Right atrium auricular region (tissue), 2 donors: ENCODE results near the gene FGF14. TPM values are rescaled to one million over a fixed set of nuclear protein-coding genes. Genes with fewer than 3 reads are reported as not detected.

Source experiments
- DNase-seq: peaks from one replicate; pipeline ENCODE4 v3.0.0-alpha.2; 2019; ENCODE audit warnings: low spot score
- H3K27ac ChIP-seq, 2 donors: fragments of 200-600 bp; sonication (generic); 1 replicate in 1 of 2; 2 replicates in 1 of 2; pipeline ENCODE4 v1.5.1; 2016 to 2019
- H3K27me3 ChIP-seq, 2 donors: fragments of 200-600 bp; sonication (generic); one replicate each; pipeline versions ENCODE4 v1.5.1 to v1.6.0; 2017 to 2019
- H3K36me3 ChIP-seq: fragments of 200-600 bp; sonication (generic); one replicate; pipeline ENCODE4 v1.5.1; 2016
- H3K4me1 ChIP-seq, 2 donors: fragments of 200-600 bp; sonication (generic); one replicate each; pipeline versions ENCODE4 v1.5.1 to v1.6.0; 2017 to 2019
- H3K4me3 ChIP-seq, 2 donors: fragments of 200-600 bp; sonication (generic); 1 replicate in 1 of 2; 2 replicates in 1 of 2; pipeline ENCODE4 v1.5.1; 2017 to 2019; ENCODE audit warnings: mild to moderate bottlenecking in 1 of 2, moderate library complexity in 1 of 2
- H3K9me3 ChIP-seq, 2 donors: fragments of 200-600 bp; sonication (generic); one replicate each; pipeline ENCODE4 v1.5.1; 2019
- CTCF ChIP-seq, 2 donors: fragments of 200-600 bp; sonication (generic); IDR thresholded peaks; one replicate each; pipeline ENCODE4 v1.5.1; 2019; ENCODE audit warnings: antibody characterized with exemption in 2 of 2
- total RNA-seq, 2 donors: library from RNA; depleted of rRNA; stranded (reverse); fragments of >200 nt; gene quantifications; one replicate each; pipeline ENCODE4 v1.1.0, GENCODE V29; 2016

Gene FGF14
- total RNA-seq, 2 donors from 2014 or later: 1.3 to 1.7 TPM

GRCh38 chr13:101967216-101967615 is 434.6 kb downstream of the FGF14 start:
- no peak for DNase-seq
- Histone ChIP-seq H3K27me3 (no peaks in the 10 kb centered on the region), H3K27ac (no peak overlapping the region), H3K4me3 (no peak overlapping the region), H3K9me3 (no peaks in the 10 kb centered on the region), H3K4me1 (no peaks in the 10 kb centered on the region), H3K36me3 (no peaks in the 10 kb centered on the region)
- no peak for TF ChIP-seq CTCF (IDR thresholded peaks at IDR 0.05)

DNA sequence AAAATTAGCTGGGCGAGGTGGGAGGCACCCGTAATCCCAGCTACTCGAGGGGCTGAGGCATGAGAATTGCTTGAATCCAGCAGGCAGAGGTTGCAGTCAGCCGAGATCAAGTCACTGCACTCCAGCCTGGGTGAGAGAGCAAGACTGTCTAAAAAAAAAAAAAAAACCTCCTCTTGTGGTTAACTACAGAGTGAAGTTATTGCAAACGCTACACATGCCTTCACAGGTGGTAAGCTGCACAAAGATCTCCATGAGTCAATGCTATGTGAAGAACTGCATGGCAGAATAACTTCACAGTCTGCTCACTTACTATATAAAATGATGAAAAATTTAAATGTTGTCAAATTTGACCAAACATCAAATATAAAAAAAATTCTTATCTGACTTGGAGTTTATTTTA is 436.8 kb downstream of the FGF14 start:
- DNase-seq: no peak
- no peaks in the 10 kb centered on the region for H3K9me3 ChIP-seq
- H3K36me3 ChIP-seq: no peaks in the 10 kb centered on the region
- no peak for TF ChIP-seq CTCF (IDR thresholded peaks at IDR 0.05)
- H3K4me3 ChIP-seq: no peak overlapping the region
- H3K27me3 ChIP-seq: no peaks in the 10 kb centered on the region
- no peak overlapping the region for H3K27ac ChIP-seq
- H3K4me1 ChIP-seq: no peaks in the 10 kb centered on the region

GRCh38 chr13:101959016-101959415 is 442.8 kb downstream of the FGF14 start:
- H3K4me3 ChIP-seq: no peak overlapping the region
- H3K27me3 ChIP-seq: no peaks in the 10 kb centered on the region
- DNase-seq: no peak
- H3K4me1 ChIP-seq: no peaks in the 10 kb centered on the region
- no peak overlapping the region for H3K27ac ChIP-seq
- TF ChIP-seq CTCF (IDR thresholded peaks at IDR 0.05): no peak
- no peaks in the 10 kb centered on the region for H3K9me3 ChIP-seq
- no peaks in the 10 kb centered on the region for H3K36me3 ChIP-seq

DNA sequence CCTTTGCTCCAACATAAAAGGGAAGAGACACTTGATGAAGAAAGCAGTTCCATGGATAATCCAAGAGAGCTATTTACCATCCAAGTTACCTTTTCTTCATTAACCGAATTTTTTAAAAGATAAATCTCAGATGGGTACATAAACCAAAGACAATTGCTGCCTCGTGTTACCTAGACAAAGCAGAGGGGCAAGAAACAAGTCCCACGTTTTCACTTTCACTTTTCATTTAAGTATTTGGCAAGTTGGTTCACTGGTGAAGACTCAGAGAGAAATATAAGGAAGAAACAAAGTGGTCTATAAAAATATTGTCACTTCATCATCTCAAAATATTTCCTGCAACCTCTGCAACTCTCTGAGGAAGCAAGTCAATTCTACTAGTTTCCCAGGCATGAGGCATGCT is 446.1 kb downstream of the FGF14 start:
- Histone ChIP-seq H3K9me3 (no peaks in the 10 kb centered on the region), H3K27ac (no peak overlapping the region), H3K27me3 (no peaks in the 10 kb centered on the region), H3K4me3 (no peak overlapping the region), H3K36me3 (no peaks in the 10 kb centered on the region), H3K4me1 (no peaks in the 10 kb centered on the region)
- DNase-seq: no peak
- no peak for TF ChIP-seq CTCF (IDR thresholded peaks at IDR 0.05)

DNA sequence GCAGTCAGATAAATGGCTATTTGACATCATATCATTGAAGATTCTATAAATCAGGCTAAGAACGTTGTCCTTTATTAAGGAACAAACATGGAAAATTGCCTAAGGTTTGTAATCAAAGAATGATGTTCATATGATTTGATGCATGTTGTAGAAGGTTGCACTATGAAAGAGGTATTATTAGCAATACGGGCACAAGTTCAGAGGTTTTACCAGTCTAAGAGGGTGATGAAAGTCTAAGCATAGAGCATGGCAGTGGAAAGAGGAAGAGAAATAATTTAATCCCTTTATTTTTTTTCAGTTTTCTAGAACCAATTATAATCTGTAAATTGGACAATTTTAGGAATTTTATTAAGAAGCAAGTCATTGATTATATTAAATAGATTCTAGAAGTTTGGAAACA is 450.7 kb downstream of the FGF14 start:
- Histone ChIP-seq H3K9me3 (peaks cover 0 to 5% of the 10 kb centered on the region in 2 donors), H3K27me3 (no peaks in the 10 kb centered on the region), H3K27ac (no peak overlapping the region), H3K4me1 (no peaks in the 10 kb centered on the region), H3K36me3 (no peaks in the 10 kb centered on the region), H3K4me3 (no peak overlapping the region)
- TF ChIP-seq CTCF (IDR thresholded peaks at IDR 0.05): no peak
- no peak for DNase-seq

- Histone ChIP-seq H3K4me3 (no peak overlapping the region), H3K27me3 (no peaks in the 10 kb centered on the region), H3K27ac (no peak overlapping the region), H3K4me1 (no peaks in the 10 kb centered on the region), H3K9me3 (peaks cover 0 to 5% of the 10 kb centered on the region in 2 donors), H3K36me3 (no peaks in the 10 kb centered on the region)
- no peak for TF ChIP-seq CTCF (IDR thresholded peaks at IDR 0.05)
- DNase-seq: no peak
Observed at GRCh38 chr13:101949681-101950080, 452.2 kb downstream of the FGF14 start.
